Measurements from ENCODE around the gene NUP133. TPM values are rescaled to one million over a fixed set of nuclear protein-coding genes. Genes with fewer than 3 reads are reported as not detected.

NUP133 gene
- total RNA-seq, 2 donors from 2014 or later = 67.8 to 68.4 TPM

DNA sequence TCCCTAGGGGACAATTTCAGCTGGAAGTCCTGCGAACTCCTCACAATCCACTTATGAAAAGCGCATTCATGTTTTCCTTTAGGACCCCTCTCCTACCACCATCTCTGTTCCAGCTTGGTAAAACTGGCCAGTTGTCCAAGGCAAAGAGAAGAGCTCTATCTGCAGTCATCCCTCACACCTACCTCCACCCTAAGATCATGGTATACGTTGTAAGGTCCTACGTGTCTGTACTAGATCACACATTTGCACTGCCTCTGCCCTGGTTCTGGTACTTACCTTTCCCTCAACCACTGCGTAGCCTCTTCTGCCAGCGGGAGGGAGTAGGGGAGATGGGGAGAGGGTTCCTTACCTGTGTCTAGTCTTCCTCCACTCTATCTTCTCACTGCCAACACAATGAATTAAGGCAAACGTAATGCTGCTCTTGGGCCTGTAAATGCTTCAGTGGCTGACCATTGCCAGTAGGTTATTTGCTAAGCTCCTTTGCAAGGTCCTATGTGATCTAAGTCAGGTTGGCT lies 739 bp upstream of the NUP133 start:
- DNase-seq = peak; percentile 54
- Mint-ChIP-seq H3K9me3 (peaks cover 2% of the 10 kb centered on the region), H3K4me1 (peaks cover 13% of the 10 kb centered on the region), H3K36me3 (ENCODE audit: low read depth) (peaks cover 11% of the 10 kb centered on the region), H3K27ac (peak overlapping the region; percentile 98), H3K4me3 (peak overlapping the region; percentile 89), H3K27me3 (ENCODE audit: insufficient read depth) (no peaks in the 10 kb centered on the region)
- Histone ChIP-seq H3K9ac (ENCODE audit: extremely low read depth, low read length, poor library complexity, severe bottlenecking) (peak overlapping the region; percentile 98), H3K36me3 (ENCODE audit: control insufficient read depth, insufficient read depth, low read length) (peaks cover 14% of the 10 kb centered on the region), H3K27ac (ENCODE audit: low read depth, low read length) (no peak overlapping the region), H3K27me3 (ENCODE audit: control insufficient read depth, insufficient read depth, low read length, poor library complexity, severe bottlenecking) (no peaks in the 10 kb centered on the region), H3K4me1 (ENCODE audit: control insufficient read depth, insufficient read depth, low read length) (peaks cover 5% of the 10 kb centered on the region), H3K4me3 (ENCODE audit: low read length) (peak overlapping the region; percentile 100), H3K9me3 (ENCODE audit: control insufficient read depth, low read length) (no peaks in the 10 kb centered on the region)
- TF ChIP-seq, protein P1, sequence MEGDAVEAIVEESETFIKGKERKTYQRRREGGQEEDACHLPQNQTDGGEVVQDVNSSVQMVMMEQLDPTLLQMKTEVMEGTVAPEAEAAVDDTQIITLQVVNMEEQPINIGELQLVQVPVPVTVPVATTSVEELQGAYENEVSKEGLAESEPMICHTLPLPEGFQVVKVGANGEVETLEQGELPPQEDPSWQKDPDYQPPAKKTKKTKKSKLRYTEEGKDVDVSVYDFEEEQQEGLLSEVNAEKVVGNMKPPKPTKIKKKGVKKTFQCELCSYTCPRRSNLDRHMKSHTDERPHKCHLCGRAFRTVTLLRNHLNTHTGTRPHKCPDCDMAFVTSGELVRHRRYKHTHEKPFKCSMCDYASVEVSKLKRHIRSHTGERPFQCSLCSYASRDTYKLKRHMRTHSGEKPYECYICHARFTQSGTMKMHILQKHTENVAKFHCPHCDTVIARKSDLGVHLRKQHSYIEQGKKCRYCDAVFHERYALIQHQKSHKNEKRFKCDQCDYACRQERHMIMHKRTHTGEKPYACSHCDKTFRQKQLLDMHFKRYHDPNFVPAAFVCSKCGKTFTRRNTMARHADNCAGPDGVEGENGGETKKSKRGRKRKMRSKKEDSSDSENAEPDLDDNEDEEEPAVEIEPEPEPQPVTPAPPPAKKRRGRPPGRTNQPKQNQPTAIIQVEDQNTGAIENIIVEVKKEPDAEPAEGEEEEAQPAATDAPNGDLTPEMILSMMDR (conservative IDR thresholded peaks at IDR 0.05) = no peak
- WGBS, 2 experiments (ENCODE audit: insufficient coverage in 1 of 2, insufficient read length in 1 of 2) = 86 to 91% methylated on average over 3 to 5 of the region's 7 CpGs

DNA sequence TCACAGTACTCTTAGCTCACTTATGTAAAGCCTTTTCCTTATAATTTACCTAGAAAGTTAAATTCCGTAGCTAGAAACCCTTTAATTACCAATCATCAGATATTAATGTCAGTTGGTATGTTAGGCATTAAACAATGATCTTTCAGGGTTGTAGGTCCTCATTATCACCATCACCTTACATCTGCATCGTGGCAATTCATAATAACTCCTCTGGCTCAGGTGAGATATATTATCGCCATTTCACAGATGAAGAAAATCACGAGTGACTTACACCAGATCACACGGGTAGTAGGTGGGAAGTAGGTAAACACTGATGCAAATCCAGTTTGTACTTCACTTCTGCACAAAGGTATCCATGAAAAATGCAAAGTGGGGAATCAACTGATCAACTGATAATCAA lies 639 bp downstream of the NUP133 start:
- peak overlapping the region; percentile 89 for H3K27ac ChIP-seq (ENCODE audit: low read depth, low read length)
- 0 to 10% methylated on average over 2 to 5 of the region's 5 CpGs for WGBS, 2 experiments (ENCODE audit: insufficient coverage in 1 of 2, insufficient read length in 1 of 2)

DNA sequence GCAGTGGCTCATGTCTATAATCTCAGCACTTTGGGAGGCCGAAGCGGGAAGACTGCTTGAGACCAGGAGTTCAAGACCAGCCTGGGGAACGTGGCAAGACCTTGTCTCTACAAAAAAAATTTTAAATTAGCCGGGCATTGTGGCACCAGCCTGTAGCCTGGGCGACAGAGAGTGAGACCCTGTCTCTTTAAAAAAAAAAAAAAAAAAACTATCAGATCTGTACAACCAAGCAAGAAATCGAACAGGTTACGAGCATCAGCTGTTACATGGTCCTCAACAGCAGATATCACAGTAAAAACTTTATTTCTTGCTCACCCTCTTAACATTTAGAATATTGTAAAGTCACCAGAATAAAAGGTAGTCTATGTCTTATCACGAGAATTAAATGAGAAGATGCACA lies 1.5 kb downstream of the NUP133 start:
- Histone ChIP-seq H3K9ac (ENCODE audit: extremely low read depth, low read length, poor library complexity, severe bottlenecking) (peak overlapping the region; percentile 98), H3K4me1 (ENCODE audit: control insufficient read depth, insufficient read depth, low read length) (peaks cover 5% of the 10 kb centered on the region), H3K27ac (ENCODE audit: low read depth, low read length) (no peak overlapping the region), H3K27me3 (ENCODE audit: control insufficient read depth, insufficient read depth, low read length, poor library complexity, severe bottlenecking) (no peaks in the 10 kb centered on the region), H3K4me3 (ENCODE audit: low read length) (peak overlapping the region; percentile 100), H3K36me3 (ENCODE audit: control insufficient read depth, insufficient read depth, low read length) (peaks cover 24% of the 10 kb centered on the region), H3K9me3 (ENCODE audit: control insufficient read depth, low read length) (no peaks in the 10 kb centered on the region)
- no peak for DNase-seq
- Mint-ChIP-seq H3K36me3 (ENCODE audit: low read depth) (peaks cover 23% of the 10 kb centered on the region), H3K4me1 (peaks cover 13% of the 10 kb centered on the region), H3K27ac (no peak overlapping the region), H3K4me3 (peak overlapping the region; percentile 89), H3K27me3 (ENCODE audit: insufficient read depth) (no peaks in the 10 kb centered on the region), H3K9me3 (peaks cover 2% of the 10 kb centered on the region)
- 94 to 95% methylated on average over 4 to 8 of the region's 8 CpGs for WGBS, 2 experiments (ENCODE audit: insufficient coverage in 1 of 2, insufficient read length in 1 of 2)
- TF ChIP-seq, protein P1 (conservative IDR thresholded peaks at IDR 0.05) = no peak

More for the DNA sequence above, 639 bp downstream of the NUP133 start:
- peaks cover 13% of the 10 kb centered on the region for H3K4me1 Mint-ChIP-seq
- H3K27me3 Mint-ChIP-seq (ENCODE audit: insufficient read depth) = no peaks in the 10 kb centered on the region
- no peaks in the 10 kb centered on the region for H3K9me3 ChIP-seq (ENCODE audit: control insufficient read depth, low read length)
- peak overlapping the region; percentile 98 for H3K27ac Mint-ChIP-seq
- H3K4me3 ChIP-seq (ENCODE audit: low read length) = peak overlapping the region; percentile 100
- peaks cover 20% of the 10 kb centered on the region for H3K36me3 ChIP-seq (ENCODE audit: control insufficient read depth, insufficient read depth, low read length)
- no peak for DNase-seq
- peaks cover 18% of the 10 kb centered on the region for H3K36me3 Mint-ChIP-seq (ENCODE audit: low read depth)
- peak overlapping the region; percentile 98 for H3K9ac ChIP-seq (ENCODE audit: extremely low read depth, low read length, poor library complexity, severe bottlenecking)
- no peaks in the 10 kb centered on the region for H3K27me3 ChIP-seq (ENCODE audit: control insufficient read depth, insufficient read depth, low read length, poor library complexity, severe bottlenecking)
- H3K4me3 Mint-ChIP-seq = peak overlapping the region; percentile 89
- H3K9me3 Mint-ChIP-seq = peaks cover 2% of the 10 kb centered on the region
- peaks cover 5% of the 10 kb centered on the region for H3K4me1 ChIP-seq (ENCODE audit: control insufficient read depth, insufficient read depth, low read length)
- TF ChIP-seq, protein P1 (conservative IDR thresholded peaks at IDR 0.05) = no peak

All from endodermal cell (in vitro differentiated cells).